Endothelial cell of umbilical vein (primary cell): ENCODE measurements around the gene CNN2.

Source experiments
- EZH2 ChIP-seq: IDR thresholded peaks from 2 replicates; pipeline ENCODE4 v1.6.1; 2012; ENCODE audit warnings: borderline replicate concordance, low read depth, mild to moderate bottlenecking, moderate library complexity, low read length, inconsistent platforms; ENCODE audit not compliant: severe bottlenecking
- FOS ChIP-seq: IDR thresholded peaks from 2 replicates; pipeline ENCODE4 v1.6.1; 2011; ENCODE audit warnings: mild to moderate bottlenecking, low read length, moderate library complexity, borderline replicate concordance; ENCODE audit not compliant: insufficient read depth
- POLR2A ChIP-seq: IDR thresholded peaks from 2 replicates; pipeline ENCODE4 v1.6.1; 2012; ENCODE audit warnings: low read depth, mild to moderate bottlenecking, control low read depth, low read length
- TF ChIP-seq, protein P1 (sequence below), 2 donors: IDR thresholded peaks; 1 replicate in 1 of 2; 2 replicates in 1 of 2; pipeline ENCODE4 v1.5.1; 2011; ENCODE audit warnings: low read length in 2 of 2, mild to moderate bottlenecking in 2 of 2, moderate library complexity in 2 of 2, control low read depth in 1 of 2, inconsistent platforms in 1 of 2, low read depth in 1 of 2; ENCODE audit not compliant: insufficient read depth in 1 of 2; ENCODE audit errors: extremely low read depth in 1 of 2
- TF ChIP-seq, protein P2 (sequence below): IDR thresholded peaks from 2 replicates; pipeline ENCODE4 v1.6.1; 2011; ENCODE audit not compliant: insufficient read depth, insufficient read length

GRCh38 chr19:1061987-1062386 lies 35.6 kb downstream of the CNN2 start:
- TF ChIP-seq, protein P1, sequence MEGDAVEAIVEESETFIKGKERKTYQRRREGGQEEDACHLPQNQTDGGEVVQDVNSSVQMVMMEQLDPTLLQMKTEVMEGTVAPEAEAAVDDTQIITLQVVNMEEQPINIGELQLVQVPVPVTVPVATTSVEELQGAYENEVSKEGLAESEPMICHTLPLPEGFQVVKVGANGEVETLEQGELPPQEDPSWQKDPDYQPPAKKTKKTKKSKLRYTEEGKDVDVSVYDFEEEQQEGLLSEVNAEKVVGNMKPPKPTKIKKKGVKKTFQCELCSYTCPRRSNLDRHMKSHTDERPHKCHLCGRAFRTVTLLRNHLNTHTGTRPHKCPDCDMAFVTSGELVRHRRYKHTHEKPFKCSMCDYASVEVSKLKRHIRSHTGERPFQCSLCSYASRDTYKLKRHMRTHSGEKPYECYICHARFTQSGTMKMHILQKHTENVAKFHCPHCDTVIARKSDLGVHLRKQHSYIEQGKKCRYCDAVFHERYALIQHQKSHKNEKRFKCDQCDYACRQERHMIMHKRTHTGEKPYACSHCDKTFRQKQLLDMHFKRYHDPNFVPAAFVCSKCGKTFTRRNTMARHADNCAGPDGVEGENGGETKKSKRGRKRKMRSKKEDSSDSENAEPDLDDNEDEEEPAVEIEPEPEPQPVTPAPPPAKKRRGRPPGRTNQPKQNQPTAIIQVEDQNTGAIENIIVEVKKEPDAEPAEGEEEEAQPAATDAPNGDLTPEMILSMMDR (IDR thresholded peaks at IDR 0.05; ENCODE audit: extremely low read depth in 1 of 2, insufficient read depth in 1 of 2, low read depth in 1 of 2, low read length in 2 of 2), result no peak
- no peak for TF ChIP-seq EZH2
- TF ChIP-seq, protein P2, sequence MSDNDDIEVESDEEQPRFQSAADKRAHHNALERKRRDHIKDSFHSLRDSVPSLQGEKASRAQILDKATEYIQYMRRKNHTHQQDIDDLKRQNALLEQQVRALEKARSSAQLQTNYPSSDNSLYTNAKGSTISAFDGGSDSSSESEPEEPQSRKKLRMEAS, result no peak
- no peak for TF ChIP-seq POLR2A
- no peak for TF ChIP-seq FOS
